Measurements from ENCODE around the gene RASGEF1C.
"Not testable (repeated sequence)": the region's sequence is repeated elsewhere in the genome, so short reads cannot be mapped to it uniquely, and the experiment has no call there.

Gene RASGEF1C

DNA sequence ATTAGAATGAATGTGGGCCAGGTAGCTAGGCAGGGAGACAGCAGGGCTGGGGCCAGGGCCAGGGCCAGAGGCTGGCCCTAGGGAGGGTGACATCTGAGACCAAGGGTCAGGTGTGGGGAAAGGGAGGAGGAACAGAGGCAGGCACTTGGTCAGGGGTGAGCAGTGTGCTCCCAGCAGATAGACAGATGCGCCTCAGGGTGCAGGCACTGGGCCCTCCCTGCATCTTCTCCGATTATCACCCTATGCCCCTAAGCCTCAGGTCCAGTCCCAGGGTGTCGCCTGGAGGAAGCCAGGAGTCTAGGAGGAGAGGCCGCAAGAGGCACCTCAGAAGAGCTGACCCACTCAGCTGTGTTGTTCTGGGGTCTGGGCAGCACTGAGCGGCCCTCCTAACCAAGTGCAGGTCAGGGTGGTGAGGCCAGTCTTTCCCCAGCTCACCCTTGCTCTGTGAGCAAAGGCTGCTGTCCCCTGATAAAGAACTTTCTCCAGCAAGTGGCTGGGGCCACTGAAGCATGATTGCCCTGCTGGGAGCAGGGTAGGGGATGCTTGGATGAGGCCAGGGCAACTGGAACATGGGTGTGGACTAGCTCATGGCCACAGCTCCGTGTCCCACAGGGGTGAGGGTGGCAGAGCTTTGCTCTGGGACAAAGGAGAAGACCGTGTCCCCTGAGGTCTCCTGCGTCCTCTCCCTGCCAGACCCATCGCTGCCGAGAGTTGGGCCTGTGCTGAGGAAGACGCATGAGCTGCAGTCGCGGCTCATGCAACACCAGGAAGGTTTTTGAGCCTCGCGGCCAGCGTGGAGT is 2.1 kb upstream of the RASGEF1C start:
- DNase-seq, result no peak

- not testable (repeated sequence) for DNase-seq
Measured at GRCh38 chr5:180210077-180210476, 1.1 kb upstream of the RASGEF1C start.

GRCh38 chr5:180208435-180209081 is 453 bp downstream of the RASGEF1C start:
- no peak for DNase-seq

- DNase-seq, result no peak
Measured at GRCh38 chr5:180208038-180208434, 975 bp downstream of the RASGEF1C start.

GRCh38 chr5:180207593-180207992 is 1.4 kb downstream of the RASGEF1C start:
- no peak for DNase-seq

DNA sequence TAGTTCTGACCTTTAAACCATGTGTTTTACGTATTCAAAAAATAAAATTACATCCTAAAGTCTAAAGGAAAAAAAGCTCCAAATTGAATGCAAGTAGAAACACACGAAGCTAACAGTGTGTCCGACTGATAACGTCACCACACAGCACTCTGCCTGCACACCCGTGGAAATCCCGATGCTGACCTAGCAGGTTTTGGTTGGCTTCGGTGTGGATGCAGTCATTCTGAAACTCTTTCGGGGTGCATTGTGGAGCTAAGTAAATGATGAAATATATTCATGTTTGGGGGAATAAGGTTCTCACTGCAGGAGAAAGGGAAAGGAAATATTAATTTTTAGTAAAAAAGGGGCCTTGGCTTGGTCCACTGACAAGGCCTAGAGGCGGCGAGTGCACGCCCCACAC is 2.0 kb downstream of the RASGEF1C start:
- no peak for DNase-seq

GRCh38 chr5:180205916-180206315 is 3.1 kb downstream of the RASGEF1C start:
- DNase-seq, result no peak

DNA sequence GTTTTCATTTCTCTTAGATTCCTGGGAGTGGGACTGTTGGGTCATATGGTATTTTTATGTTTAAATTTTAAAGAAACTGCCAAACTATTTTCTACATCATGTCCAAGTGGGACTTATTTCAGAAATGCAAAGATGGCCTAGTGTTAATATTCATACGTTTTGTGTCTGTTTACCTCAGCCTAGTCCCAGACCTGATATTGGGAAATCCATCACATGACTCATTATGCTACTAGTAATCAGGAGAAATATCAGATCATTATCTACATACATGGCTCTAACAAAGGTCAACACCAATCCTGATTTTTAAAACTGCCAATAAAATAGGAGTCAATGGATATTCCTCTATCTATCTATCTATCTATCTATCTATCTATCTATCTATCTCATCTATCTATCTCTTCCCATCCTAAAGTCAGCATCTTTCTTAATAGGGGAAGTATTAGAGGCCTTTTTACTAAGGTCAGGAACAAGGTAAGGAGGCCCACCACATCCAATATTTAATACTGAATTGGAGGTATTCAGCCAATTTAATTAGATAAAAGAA is 4.7 kb downstream of the RASGEF1C start:
- DNase-seq, result no peak

DNA sequence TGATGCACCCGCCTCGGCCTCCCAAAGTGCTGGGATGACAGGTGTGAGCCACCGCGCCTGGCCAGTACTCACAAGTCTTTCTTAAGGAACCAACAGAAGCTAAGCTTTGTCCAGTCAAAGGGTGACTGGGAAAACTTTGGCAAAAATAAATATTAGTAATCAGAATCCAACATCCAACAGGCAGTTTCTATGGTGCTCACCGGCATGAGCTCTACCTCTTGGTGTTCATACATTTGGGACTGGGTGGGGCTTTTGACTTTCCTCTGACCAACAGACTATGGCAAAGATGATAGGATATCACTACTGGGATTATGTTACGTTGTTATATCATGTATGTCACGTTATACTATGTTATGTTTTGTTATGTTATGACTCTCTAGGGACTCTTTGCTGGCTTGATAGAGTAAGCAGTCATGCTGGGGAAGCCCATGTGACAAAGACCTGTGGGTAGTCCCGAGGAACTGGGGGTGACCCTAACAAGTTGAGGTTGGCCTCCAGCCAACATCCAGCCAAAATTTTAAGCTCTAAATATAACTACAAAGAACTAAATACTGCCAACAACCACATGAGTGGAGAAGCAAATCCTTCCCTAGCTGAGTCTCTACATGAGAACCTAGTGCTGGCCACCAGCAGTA is 6.0 kb downstream of the RASGEF1C start:
- no peak for DNase-seq

- no peak for DNase-seq
Measured at GRCh38 chr5:180201051-180201987, 7.7 kb downstream of the RASGEF1C start.

DNA sequence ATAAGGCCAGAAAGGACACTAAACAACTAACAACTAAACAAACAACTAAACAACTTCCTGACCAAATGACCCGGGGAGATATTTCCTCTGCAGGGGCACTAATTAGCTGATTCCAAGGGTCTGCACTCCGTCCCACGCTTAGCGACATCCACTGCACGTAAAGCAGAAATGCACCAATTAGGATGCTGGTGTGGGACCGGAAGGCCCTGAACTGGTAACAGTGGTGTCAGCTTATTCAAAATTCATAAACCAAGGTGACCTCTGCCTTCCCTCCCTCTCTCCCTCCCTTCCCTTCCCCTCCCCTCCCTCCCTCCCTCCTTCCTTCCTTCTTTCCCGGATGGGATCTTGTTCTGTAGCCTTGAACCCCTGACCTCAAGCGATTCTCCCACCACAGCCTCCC is 9.6 kb downstream of the RASGEF1C start:
- no peak for DNase-seq

DNA sequence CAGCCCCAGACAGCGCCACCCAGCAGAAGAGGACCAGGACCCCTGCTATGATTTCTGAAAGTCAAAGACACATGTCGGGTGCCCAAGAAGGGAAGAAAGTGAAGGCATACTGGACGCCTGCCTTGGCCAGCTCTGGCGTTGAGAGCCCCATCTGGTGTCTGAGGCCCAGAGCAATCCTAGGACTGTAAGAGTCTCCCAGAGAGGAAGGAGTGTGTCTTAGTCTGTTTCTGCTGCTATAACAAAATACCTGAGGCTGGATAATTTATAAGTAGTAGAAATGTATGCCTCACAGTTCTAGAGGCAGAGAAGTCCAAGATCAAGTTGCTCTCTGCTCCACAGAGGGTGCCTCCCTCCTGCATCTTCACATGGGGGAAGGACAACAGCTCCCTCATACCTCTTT is 10.8 kb downstream of the RASGEF1C start:
- DNase-seq, result no peak

- DNase-seq, result no peak
Measured at GRCh38 chr5:180197016-180197702, 11.9 kb downstream of the RASGEF1C start.

DNA sequence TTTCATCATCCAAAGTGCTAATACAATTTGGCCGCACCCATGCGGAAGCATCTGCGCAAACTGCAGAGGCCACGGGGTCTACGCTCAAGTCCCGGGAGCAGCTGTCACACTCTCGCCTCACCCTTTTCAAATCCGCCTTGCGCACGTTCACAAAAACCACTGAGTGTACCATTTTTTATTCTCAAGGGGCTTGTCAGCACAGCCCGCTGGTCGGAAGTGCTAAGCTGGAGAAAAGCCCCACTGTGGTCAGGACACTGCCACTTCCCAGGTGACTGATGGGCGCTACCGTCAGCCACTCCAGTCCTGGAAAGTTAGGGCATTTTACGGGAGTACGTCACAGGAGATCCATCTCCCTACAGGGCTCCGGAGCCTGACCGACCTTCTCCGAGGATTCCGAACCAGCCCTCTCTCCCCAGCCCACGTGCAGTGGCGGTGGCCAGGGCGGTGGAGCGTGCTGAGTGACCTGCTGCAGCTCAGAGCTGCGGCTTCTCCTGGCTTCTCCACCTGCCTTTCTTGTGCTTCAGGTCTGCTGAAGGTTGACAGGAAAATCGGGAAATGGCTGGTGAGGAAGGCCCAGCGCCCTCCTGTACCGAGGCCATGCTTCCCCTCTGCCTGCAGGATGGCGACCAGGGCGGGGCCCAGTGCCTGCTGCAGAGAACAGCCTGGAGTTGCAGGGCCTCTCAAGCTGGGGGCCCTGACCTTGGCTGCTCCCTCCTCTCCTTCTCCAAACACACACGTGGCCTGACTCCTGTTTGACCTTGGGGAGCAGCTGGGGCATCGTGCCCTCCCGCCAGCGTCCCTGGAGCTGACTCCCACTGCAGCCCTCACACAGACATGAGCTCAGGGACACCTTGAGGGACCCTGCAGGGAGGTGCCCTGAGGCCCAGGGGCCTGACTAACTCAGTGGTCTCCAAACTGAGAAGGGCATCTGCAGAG is 14.3 kb downstream of the RASGEF1C start:
- DNase-seq, result no peak

DNA sequence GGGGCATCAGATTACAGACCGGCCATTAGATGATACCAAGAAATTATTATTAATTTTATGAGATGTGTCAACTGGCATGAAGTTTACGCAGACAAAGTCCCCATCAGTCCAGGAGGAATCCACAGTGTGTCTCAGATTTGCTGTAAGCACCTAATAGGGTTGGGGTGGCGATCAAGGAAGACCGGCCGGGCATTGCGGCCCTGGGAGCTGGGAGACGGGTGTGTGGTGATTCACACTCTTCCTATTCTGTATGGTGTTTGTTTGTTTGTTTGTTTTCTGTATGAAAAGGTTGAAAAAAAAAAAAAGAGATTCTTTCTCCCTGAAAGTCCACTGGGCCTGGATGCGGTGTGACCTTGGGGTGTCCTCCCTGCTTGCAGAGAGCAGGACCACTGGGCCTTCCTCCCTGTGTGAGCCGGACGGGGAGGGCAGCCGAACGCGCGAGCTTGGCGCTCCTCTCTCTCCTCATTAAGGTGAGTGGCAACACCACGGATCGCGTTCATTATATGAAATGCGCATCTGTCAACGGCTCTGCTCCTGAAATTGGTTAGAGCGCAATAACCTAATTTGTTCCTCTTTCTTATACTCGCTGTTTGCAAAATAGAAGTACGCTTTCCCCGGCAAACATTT is 15.1 kb downstream of the RASGEF1C start:
- DNase-seq, result no peak

GRCh38 chr5:180191716-180192115 is 17.3 kb downstream of the RASGEF1C start:
- no peak for DNase-seq

DNA sequence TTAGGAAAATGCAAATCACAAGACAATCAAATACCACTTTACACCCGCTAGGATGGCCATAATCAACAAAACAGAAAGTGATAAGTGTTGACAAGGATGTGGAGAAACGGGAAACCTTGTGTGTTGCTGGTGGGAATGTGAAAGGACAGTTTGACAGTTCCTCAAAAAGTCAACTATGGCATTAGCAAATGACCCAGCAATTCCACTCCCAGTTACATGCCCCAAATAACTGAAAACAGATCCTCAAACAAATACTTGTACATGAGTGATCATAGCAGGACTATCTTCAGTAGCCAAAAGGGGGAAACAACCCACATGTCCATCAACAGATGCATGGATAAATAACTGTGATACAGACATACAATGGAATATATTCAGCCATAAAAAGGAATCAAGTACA is 21.2 kb downstream of the RASGEF1C start:
- DNase-seq, result no peak

DNA sequence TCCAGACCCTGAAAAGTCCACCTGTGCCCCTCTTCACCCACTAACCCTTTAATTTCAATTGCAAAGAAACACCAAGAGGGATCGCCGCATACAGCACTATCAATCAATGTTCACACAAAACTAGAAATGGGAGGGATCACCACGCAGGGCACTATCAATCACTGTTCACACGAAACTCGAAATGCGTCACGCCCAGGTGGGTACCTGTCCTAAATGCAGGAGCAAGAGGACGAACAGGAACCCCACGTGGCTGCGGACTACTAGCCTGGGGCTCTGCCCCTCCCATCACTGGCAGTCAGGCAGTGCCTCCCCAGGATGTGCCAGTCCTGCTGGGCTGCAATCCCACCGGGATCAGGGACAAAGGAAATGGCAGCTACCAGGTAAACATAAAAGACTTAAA is 28.2 kb downstream of the RASGEF1C start:
- no peak for DNase-seq

DNA sequence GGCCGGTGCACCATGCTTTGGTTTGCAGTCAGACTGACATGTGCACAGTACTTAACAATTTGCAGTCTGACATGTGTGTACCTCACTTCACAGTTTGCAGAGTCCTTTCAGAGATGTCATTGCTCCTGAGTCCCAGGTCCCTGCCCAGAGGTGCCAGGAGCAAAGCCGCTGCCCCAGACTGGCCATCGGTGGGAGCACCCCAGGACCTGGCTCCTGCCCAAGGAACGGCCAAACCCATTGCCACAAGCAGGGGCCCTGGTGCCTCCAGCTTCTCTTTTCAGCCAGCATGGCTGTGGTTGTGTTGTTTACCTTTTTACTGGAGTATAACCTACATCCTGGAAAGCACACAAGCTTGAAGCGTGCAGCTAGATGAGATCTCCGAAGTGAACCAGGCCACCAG is 28.6 kb downstream of the RASGEF1C start:
- no peak for DNase-seq
